CD4-positive, alpha-beta memory T cell (primary cell): ENCODE measurements around the gene E2F4. TPM values are rescaled to one million over a fixed set of nuclear protein-coding genes. Genes with fewer than 3 reads are reported as not detected.

Source experiments
- CTCF ChIA-PET: fragments of 350-600 bp; sonication (Branson Sonifier 250); formaldehyde crosslinking; loops from one replicate; lab custom pipeline; 2021; ENCODE audit warnings: inconsistent platforms; ENCODE audit not compliant: partially characterized antibody; lab: Charles Lee
- POLR2A ChIA-PET: fragments of 350-600 bp; sonication (Branson Sonifier 250); formaldehyde crosslinking; loops from one replicate; lab custom pipeline; 2021; ENCODE audit not compliant: partially characterized antibody; lab: Charles Lee
- DNase-seq, 5 donors: peaks; one replicate each; pipeline versions ENCODE4 v3.0.0 to v3.0.0-alpha.2; 2020 to 2022; ENCODE audit warnings: mixed read lengths in 1 of 5
- H3K27ac ChIP-seq: one replicate; pipeline ENCODE4 v1.7.0; 2013; ENCODE audit warnings: low read depth, low read length
- H3K27me3 ChIP-seq: 2 replicates; pipeline ENCODE4 v1.7.0; 2013; ENCODE audit warnings: mild to moderate bottlenecking, low read length, moderate library complexity; ENCODE audit not compliant: insufficient read depth
- H3K36me3 ChIP-seq: 2 replicates; pipeline ENCODE4 v1.7.0; 2013; ENCODE audit warnings: mild to moderate bottlenecking, low read length, moderate library complexity; ENCODE audit not compliant: insufficient read depth
- H3K4me1 ChIP-seq: 2 replicates; pipeline ENCODE4 v1.7.0; 2013; ENCODE audit warnings: mild to moderate bottlenecking, low read length, moderate library complexity; ENCODE audit not compliant: insufficient read depth
- H3K4me3 ChIP-seq, 2 donors: one replicate each; pipeline ENCODE4 v1.7.0; 2013; ENCODE audit warnings: low read length in 2 of 2, mild to moderate bottlenecking in 1 of 2
- H3K9me3 ChIP-seq, 2 donors: one replicate each; pipeline ENCODE4 v1.7.0; 2013; ENCODE audit warnings: low read length in 2 of 2, control low read depth in 1 of 2; ENCODE audit not compliant: control insufficient read depth in 1 of 2
- H3K27ac Mint-ChIP-seq, 7 donors: one replicate each; pipeline ENCODE4 v1.8.0; 2020 to 2021; ENCODE audit warnings: mixed read lengths in 7 of 7, mild to moderate bottlenecking in 6 of 7, inconsistent platforms in 3 of 7, moderate library complexity in 3 of 7
- H3K27me3 Mint-ChIP-seq, 2 donors: one replicate each; pipeline ENCODE4 v1.8.0; 2020 to 2021; ENCODE audit warnings: mixed read lengths in 2 of 2
- H3K36me3 Mint-ChIP-seq, 2 donors: one replicate each; pipeline ENCODE4 v1.8.0; 2020 to 2021; ENCODE audit warnings: mixed read lengths in 2 of 2, inconsistent platforms in 1 of 2, mild to moderate bottlenecking in 1 of 2
- H3K4me1 Mint-ChIP-seq, 4 donors: one replicate each; pipeline ENCODE4 v1.8.0; 2020 to 2021; ENCODE audit warnings: mixed read lengths in 4 of 4, mild to moderate bottlenecking in 1 of 4
- H3K4me3 Mint-ChIP-seq, 8 donors: one replicate each; pipeline ENCODE4 v1.8.0; 2020 to 2021; ENCODE audit warnings: mixed read lengths in 8 of 8, mild to moderate bottlenecking in 7 of 8, moderate library complexity in 6 of 8, inconsistent platforms in 3 of 8
- H3K9me3 Mint-ChIP-seq, 8 donors: one replicate each; pipeline ENCODE4 v1.8.0; 2020 to 2021; ENCODE audit warnings: mixed read lengths in 8 of 8, mild to moderate bottlenecking in 5 of 8, inconsistent platforms in 3 of 8, moderate library complexity in 1 of 8
- intact Hi-C: fragments of 100-400 bp; cut with micrococcal nuclease; formaldehyde crosslinking; loops from one replicate; pipeline ENCODE4 v1.15.1; 2023
- polyA plus RNA-seq, 2 donors: library from polyadenylated mRNA; unstranded; fragments of 300-500 nt; fragmentation: Illumina TruSeq; gene quantifications; one replicate each; pipeline ENCODE4 v1.2.3, GENCODE V29; 2021
- total RNA-seq, 2 experiments: library from RNA; stranded (reverse); gene quantifications; one replicate each; pipeline ENCODE4 v1.2.3, GENCODE V29; 2021

The E2F4 gene
- total and polyA plus RNA-seq, 4 experiments from 2014 or later, result 53.6 to 91.3 (median 84.2) TPM

DNA sequence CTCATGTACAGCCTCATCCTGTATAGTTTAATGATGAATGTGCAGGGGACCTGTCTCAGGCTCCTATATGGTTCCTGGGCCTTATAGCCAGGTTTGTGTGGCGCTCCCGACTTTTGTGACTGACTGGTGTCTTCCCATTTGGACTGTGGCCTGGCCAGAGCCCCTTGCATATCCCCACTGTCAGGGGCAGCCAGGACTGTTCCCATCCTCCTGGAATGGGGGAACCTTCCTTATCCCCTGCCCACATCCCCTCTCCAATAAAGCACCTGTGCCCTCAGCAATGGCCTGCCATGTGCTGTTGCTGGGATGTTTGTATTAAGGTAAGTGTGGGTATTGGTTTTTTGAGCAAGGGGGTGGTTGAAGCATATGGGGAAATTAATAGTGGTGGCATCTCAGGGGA lies 43.7 kb upstream of the E2F4 start:
- ChIA-PET POLR2A (interaction anchor here (1.1 kb wide), 1 partner anchor 15 kb away, joined by 4 read pairs; no protein-coding TSS in a partner anchor), CTCF (interaction anchor here (1.7 to 13.4 kb wide), 2 partner anchors 37 to 132 kb away, joined by 5 to 187 read pairs; no protein-coding TSS in a partner anchor)
- H3K27ac Mint-ChIP-seq, result peak overlapping the region in 3 of 7 donors; percentile 41 to 50 (median 46)
- no peaks in the 10 kb centered on the region for H3K27me3 Mint-ChIP-seq
- H3K4me1 Mint-ChIP-seq, result peaks cover 12 to 34% (median 20%) of the 10 kb centered on the region in 4 donors
- peaks cover 21 to 34% of the 10 kb centered on the region in 2 donors for H3K36me3 Mint-ChIP-seq
- DNase-seq, result no peak
- H3K4me3 ChIP-seq, result no peak overlapping the region
- peak overlapping the region in 6 of 8 donors; percentile 12 to 62 (median 34) for H3K4me3 Mint-ChIP-seq
- H3K9me3 Mint-ChIP-seq, result peaks cover 0 to 5% (median 0%) of the 10 kb centered on the region in 8 donors
- H3K9me3 ChIP-seq, result no peaks in the 10 kb centered on the region
- peaks cover 16% of the 10 kb centered on the region for H3K4me1 ChIP-seq
- H3K36me3 ChIP-seq, result peaks cover 13% of the 10 kb centered on the region
- intact Hi-C loops, result no loop called here
- no peaks in the 10 kb centered on the region for H3K27me3 ChIP-seq
- H3K27ac ChIP-seq, result no peak overlapping the region

DNA sequence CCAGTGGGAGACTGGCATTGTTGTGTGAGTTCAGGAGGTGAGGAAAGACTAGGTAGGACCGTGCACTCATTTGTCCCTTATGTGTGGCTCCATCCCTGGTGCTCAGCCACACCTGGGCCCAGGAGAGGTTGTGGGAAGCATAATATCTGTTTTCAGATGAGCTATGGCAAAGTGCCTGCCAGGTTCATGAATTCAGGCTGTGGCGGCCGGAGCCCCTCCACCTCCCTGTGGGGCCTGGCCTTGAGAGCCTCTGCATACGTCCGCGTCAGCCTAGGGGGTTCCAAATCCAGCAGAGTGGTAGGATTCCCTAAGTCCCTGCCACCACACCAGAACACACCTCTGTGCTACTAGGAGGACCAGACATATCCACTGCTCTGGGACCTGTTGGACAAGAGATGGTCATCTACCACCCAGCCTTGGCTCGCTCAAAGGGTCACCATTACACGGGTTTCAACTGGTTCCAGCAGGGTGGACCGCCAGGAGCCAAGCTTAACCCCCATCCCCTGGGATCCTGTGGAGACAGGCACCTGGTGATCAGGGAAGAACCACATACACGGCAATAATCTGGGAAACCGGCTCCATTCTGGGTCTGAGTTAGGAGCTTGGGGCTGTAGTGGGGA lies 43.2 kb upstream of the E2F4 start:
- no peak for DNase-seq
- H3K36me3 Mint-ChIP-seq, result peaks cover 21 to 30% of the 10 kb centered on the region in 2 donors
- Histone ChIP-seq H3K36me3 (peaks cover 13% of the 10 kb centered on the region), H3K9me3 (no peaks in the 10 kb centered on the region), H3K27me3 (no peaks in the 10 kb centered on the region), H3K4me3 (no peak overlapping the region), H3K4me1 (peaks cover 17% of the 10 kb centered on the region), H3K27ac (no peak overlapping the region)
- intact Hi-C loops, result no loop called here
- peak overlapping the region in 3 of 7 donors; percentile 46 to 54 (median 48) for H3K27ac Mint-ChIP-seq
- no peaks in the 10 kb centered on the region for H3K27me3 Mint-ChIP-seq
- peaks cover 15 to 39% (median 24%) of the 10 kb centered on the region in 4 donors for H3K4me1 Mint-ChIP-seq
- CTCF ChIA-PET, result interaction anchor here (0.9 to 13.4 kb wide), 3 partner anchors 36 to 133 kb away, joined by 3 to 187 read pairs (median 5); partner anchors contain the start of gene TMEM208
- POLR2A ChIA-PET, result interaction anchor here (1.1 to 7.2 kb wide), 4 partner anchors 9 to 131 kb away, joined by 3 to 174 read pairs (median 6); partner anchors contain the start of genes FBXL8, HSF4, NOL3 and TRADD
- H3K4me3 Mint-ChIP-seq, result peak overlapping the region; percentile 12 to 63 (median 48)
- H3K9me3 Mint-ChIP-seq, result peaks cover 0 to 5% (median 0%) of the 10 kb centered on the region in 8 donors

- peak overlapping the region in 2 of 7 donors; percentile 43 to 54 for H3K27ac Mint-ChIP-seq
- Histone ChIP-seq H3K9me3 (no peaks in the 10 kb centered on the region), H3K27ac (no peak overlapping the region), H3K4me1 (peaks cover 24% of the 10 kb centered on the region), H3K27me3 (no peaks in the 10 kb centered on the region), H3K36me3 (peaks cover 7% of the 10 kb centered on the region), H3K4me3 (no peak overlapping the region)
- no peaks in the 10 kb centered on the region for H3K27me3 Mint-ChIP-seq
- peaks cover 16 to 25% of the 10 kb centered on the region in 2 donors for H3K36me3 Mint-ChIP-seq
- POLR2A ChIA-PET, result interaction anchor here (1.1 to 7.2 kb wide), 6 partner anchors 8 to 132 kb away, joined by 3 to 174 read pairs (median 6); partner anchors contain the start of genes CBFB, FBXL8, HSF4 and NOL3
- DNase-seq, result peak in 1 of 5 donors; percentile 35
- intact Hi-C loops, result loop anchor here (1.0 to 2.0 kb wide), 2 partner anchors 10 to 41 kb away; partner anchors contain the start of genes FBXL8, PHAF1 and TRADD
- H3K9me3 Mint-ChIP-seq, result peaks cover 0 to 5% (median 0%) of the 10 kb centered on the region in 8 donors
- H3K4me1 Mint-ChIP-seq, result peaks cover 20 to 45% (median 29%) of the 10 kb centered on the region in 4 donors
- CTCF ChIA-PET, result interaction anchor here (0.9 to 13.4 kb wide), 3 partner anchors 36 to 134 kb away, joined by 3 to 187 read pairs (median 5); partner anchors contain the start of gene TMEM208
- peak overlapping the region in 7 of 8 donors; percentile 15 to 63 (median 51) for H3K4me3 Mint-ChIP-seq
Measured at GRCh38 chr16:67149276-67150046, 42.5 kb upstream of the E2F4 start.

DNA sequence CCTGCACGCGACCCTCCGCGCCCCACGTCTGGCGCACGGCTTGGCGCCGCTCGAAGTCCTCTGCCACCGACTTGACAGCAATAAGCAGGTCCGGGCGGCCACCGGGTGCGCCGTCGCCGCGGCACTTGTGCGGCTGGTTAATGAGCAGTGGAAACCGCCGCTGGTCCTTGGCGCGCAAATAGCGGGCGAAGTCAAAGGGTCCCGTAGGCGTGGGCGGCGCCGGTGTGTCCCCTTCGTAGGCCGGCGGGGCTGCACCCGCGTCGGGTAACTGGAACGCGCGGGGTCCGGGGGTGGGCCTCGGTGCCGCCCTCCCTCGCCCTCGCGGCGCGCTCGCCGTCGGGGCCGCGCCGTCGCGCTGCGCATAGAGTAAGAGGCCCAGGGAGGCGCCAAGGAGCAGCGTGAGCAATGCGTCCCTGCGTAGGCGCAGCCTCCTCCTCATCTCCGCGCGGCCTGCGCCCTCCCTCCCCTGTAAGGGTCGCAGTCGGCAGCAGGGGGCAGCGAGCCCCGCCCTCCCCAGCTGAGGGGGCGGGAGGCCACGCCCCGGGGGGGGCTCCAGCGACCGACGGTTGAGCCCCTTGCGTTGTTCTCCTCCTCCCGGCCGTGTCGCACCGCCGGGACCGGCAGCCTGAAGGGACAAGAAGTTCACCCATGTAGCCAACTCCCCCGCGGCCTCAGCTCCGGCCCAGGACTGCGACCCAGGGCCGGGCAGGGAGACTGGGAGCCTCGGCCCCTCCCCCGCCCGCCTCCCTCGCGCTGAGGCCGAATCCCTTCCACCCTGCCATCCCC lies 41.7 kb upstream of the E2F4 start:
- Histone ChIP-seq H3K27me3 (no peaks in the 10 kb centered on the region), H3K27ac (peak overlapping the region; percentile 52), H3K9me3 (no peaks in the 10 kb centered on the region), H3K36me3 (peaks cover 4% of the 10 kb centered on the region), H3K4me1 (peaks cover 27% of the 10 kb centered on the region), H3K4me3 (peak overlapping the region; percentile 29 to 69)
- intact Hi-C loops, result loop anchor here (1.0 to 2.0 kb wide), 2 partner anchors 9 to 41 kb away; partner anchors contain the start of genes FBXL8, PHAF1 and TRADD
- Mint-ChIP-seq H3K36me3 (peaks cover 11 to 17% of the 10 kb centered on the region in 2 donors), H3K4me3 (peak overlapping the region in 7 of 8 donors; percentile 43 to 86 (median 83)), H3K4me1 (peaks cover 21 to 48% (median 29%) of the 10 kb centered on the region in 4 donors), H3K27ac (peak overlapping the region in 1 of 7 donors; percentile 82), H3K27me3 (no peaks in the 10 kb centered on the region), H3K9me3 (peaks cover 0 to 5% (median 0%) of the 10 kb centered on the region in 8 donors)
- CTCF ChIA-PET, result interaction anchor here (1.0 to 13.4 kb wide), 8 partner anchors 10 to 173 kb away, joined by 3 to 187 read pairs (median 6); partner anchors contain the start of genes FBXL8 and TRADD
- POLR2A ChIA-PET, result interaction anchor here (0.7 to 7.2 kb wide), 17 partner anchors 13 to 174 kb away, joined by 3 to 174 read pairs (median 4); partner anchors contain the start of genes CBFB, FBXL8, HSF4 and NOL3
- DNase-seq, result peak in 4 of 5 donors; percentile 49 to 54 (median 52)

DNA sequence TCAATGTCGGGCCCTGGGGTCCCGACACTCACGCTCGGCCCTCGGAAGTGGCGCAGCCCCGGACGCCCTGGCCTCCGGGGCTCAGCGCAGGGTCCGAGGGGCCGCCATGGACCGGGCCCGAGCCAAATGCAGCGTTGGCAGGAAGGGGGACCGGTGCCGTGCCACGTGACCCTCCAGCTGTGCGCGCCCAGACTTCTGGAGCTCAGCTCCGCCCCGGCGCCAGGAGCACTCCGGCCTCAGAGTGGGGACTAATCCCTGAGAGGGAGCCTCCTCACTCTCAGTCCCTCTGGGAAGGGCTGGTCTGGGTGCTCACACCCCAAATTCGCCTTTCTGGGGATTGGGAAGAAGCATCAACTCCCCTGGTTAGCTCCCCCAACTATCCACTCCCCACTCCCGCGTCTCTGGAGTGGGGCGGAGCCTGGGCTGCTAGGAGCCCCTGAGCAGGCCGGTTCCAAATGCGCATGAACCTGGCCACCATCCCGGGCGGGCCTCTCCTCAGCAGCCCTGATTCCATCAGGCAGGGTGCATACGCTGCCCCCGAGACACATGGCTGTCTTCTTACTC lies 41.0 kb upstream of the E2F4 start, which contains the start of gene B3GNT9:
TSS of gene B3GNT9 (minus strand) at position 166 of the 564 bp plus-strand sequence. CDS start 513 bp downstream, outside the sequence.
- Histone ChIP-seq H3K9me3 (no peaks in the 10 kb centered on the region), H3K36me3 (peaks cover 2% of the 10 kb centered on the region), H3K27me3 (no peaks in the 10 kb centered on the region), H3K4me1 (peaks cover 33% of the 10 kb centered on the region), H3K4me3 (peak within 1 kb of the TSS; percentile 29 to 69), H3K27ac (peak within 1 kb of the TSS; percentile 52)
- peak within 1 kb of the TSS; percentile 64 to 85 (median 81) for H3K27ac Mint-ChIP-seq
- peaks cover 22 to 53% (median 33%) of the 10 kb centered on the region in 4 donors for H3K4me1 Mint-ChIP-seq
- ChIA-PET CTCF (interaction anchor here (1.0 to 13.4 kb wide), 9 partner anchors 9 to 174 kb away, joined by 3 to 187 read pairs (median 7); partner anchors contain the start of genes FBXL8, HSF4, PHAF1 and TRADD), POLR2A (interaction anchor here (0.7 to 7.2 kb wide), 18 partner anchors 9 to 175 kb away, joined by 3 to 174 read pairs (median 4); partner anchors contain the start of genes CBFB, FBXL8, HSF4 and NOL3)
- H3K27me3 Mint-ChIP-seq, result no peaks in the 10 kb centered on the region
- H3K4me3 Mint-ChIP-seq, result peak within 1 kb of the TSS; percentile 78 to 86 (median 84)
- DNase-seq, result peak in 2 of 5 donors; percentile 47 to 59
- peaks cover 10 to 12% of the 10 kb centered on the region in 2 donors for H3K36me3 Mint-ChIP-seq
- peaks cover 0 to 5% (median 0%) of the 10 kb centered on the region in 8 donors for H3K9me3 Mint-ChIP-seq
- intact Hi-C loops, result loop anchor here (1.0 to 2.0 kb wide), 2 partner anchors 8 to 42 kb away; partner anchors contain the start of genes FBXL8, PHAF1 and TRADD
